IMR-90 (cell line): Measurements from ENCODE around the gene RUBCN. TPM values are rescaled to one million over a fixed set of nuclear protein-coding genes. Genes with fewer than 3 reads are reported as not detected.

Experiments
- ATAC-seq: fragments of 200-7000 bp; cut with Tn5 transposase; 2 replicates; pipeline ENCODE4 v1.9.1; 2020; ENCODE audit warnings: low read depth, mild to moderate bottlenecking, moderate library complexity
- BruUV-seq: library from RNA; stranded (reverse); fragments of 400-500 nt; replicated peaks from 2 replicates; lab custom pipeline; 2021; lab: Mats Ljungman, UMichigan
- CTCF ChIA-PET: fragments of 300-600 bp; formaldehyde crosslinking; extraction: SDS; loops from one replicate; lab custom pipeline; 2021; ENCODE audit warnings: antibody characterized with exemption; lab: Yijun Ruan, JAX
- POLR2A ChIA-PET: fragments of 300-600 bp; sonication (Branson Sonifier 250); formaldehyde crosslinking; loops from one replicate; lab custom pipeline; 2022; ENCODE audit warnings: antibody characterized with exemption; ENCODE audit not compliant: unreplicated experiment; lab: Charles Lee
- DNase-seq: peaks from one replicate; pipeline ENCODE4 v3.0.0; 2013
- H2AFZ ChIP-seq: replicated peaks from 2 replicates; pipeline ENCODE3; 2013; ENCODE audit warnings: low read length, mild to moderate bottlenecking; ENCODE audit not compliant: poor library complexity
- H2AK5ac ChIP-seq: 2 replicates; pipeline ENCODE4 v1.6.1; 2013; ENCODE audit warnings: low read depth, low read length, inconsistent platforms
- H2AK9ac ChIP-seq: replicated peaks from 2 replicates; pipeline ENCODE3; 2013; ENCODE audit warnings: mild to moderate bottlenecking, low read depth, low read length, moderate library complexity; ENCODE audit not compliant: poor library complexity
- H2BK120ac ChIP-seq: 2 replicates; pipeline ENCODE4 v1.6.1; 2013; ENCODE audit warnings: low read depth, low read length, inconsistent platforms
- H2BK15ac ChIP-seq: 3 replicates; pipeline ENCODE4 v1.6.1; 2013; ENCODE audit warnings: low read depth, low read length, inconsistent platforms
- H2BK20ac ChIP-seq: 2 replicates; pipeline ENCODE4 v1.6.1; 2013; ENCODE audit warnings: low read depth, mild to moderate bottlenecking, inconsistent platforms, low read length, moderate library complexity
- H2BK5ac ChIP-seq: 2 replicates; pipeline ENCODE4 v1.6.1; 2013; ENCODE audit warnings: mild to moderate bottlenecking, low read depth, low read length, inconsistent platforms; ENCODE audit not compliant: poor library complexity, severe bottlenecking
- H3K14ac ChIP-seq: replicated peaks from 2 replicates; pipeline ENCODE4 v1.6.1; 2013; ENCODE audit warnings: low read depth, low read length, inconsistent platforms
- H3K18ac ChIP-seq: 2 replicates; pipeline ENCODE4 v1.6.1; 2013; ENCODE audit warnings: low read depth, low read length, control low read depth
- H3K23ac ChIP-seq: 2 replicates; pipeline ENCODE4 v1.6.1; 2013; ENCODE audit warnings: low read depth, low read length, inconsistent platforms
- H3K27ac ChIP-seq: 2 replicates; pipeline ENCODE4 v1.5.1; 2013; ENCODE audit warnings: mild to moderate bottlenecking, control low read depth, low read length; ENCODE audit not compliant: insufficient read depth
- H3K27me3 ChIP-seq: 2 replicates; pipeline ENCODE4 v1.6.1; 2013; ENCODE audit warnings: low read length; ENCODE audit not compliant: control insufficient read depth, insufficient read depth
- H3K36me3 ChIP-seq: 2 replicates; pipeline ENCODE4 v1.6.1; 2013; ENCODE audit warnings: low read length, mixed read lengths; ENCODE audit not compliant: control insufficient read depth, insufficient read depth
- H3K4ac ChIP-seq: 2 replicates; pipeline ENCODE4 v1.6.1; 2013; ENCODE audit warnings: low read depth, low read length, inconsistent platforms
- H3K4me1 ChIP-seq: 2 replicates; pipeline ENCODE4 v1.6.1; 2013; ENCODE audit warnings: low read length, mixed read lengths; ENCODE audit not compliant: control insufficient read depth, insufficient read depth
- H3K4me2 ChIP-seq: 2 replicates; pipeline ENCODE4 v1.6.1; 2013; ENCODE audit warnings: low read depth, mild to moderate bottlenecking, control low read depth, low read length, moderate library complexity
- H3K4me3 ChIP-seq: 2 replicates; pipeline ENCODE4 v1.5.1; 2013; ENCODE audit warnings: low read depth, mild to moderate bottlenecking, control low read depth, low read length, moderate library complexity; ENCODE audit not compliant: insufficient read depth
- H3K56ac ChIP-seq: 2 replicates; pipeline ENCODE4 v1.6.1; 2013; ENCODE audit warnings: low read length, inconsistent platforms; ENCODE audit not compliant: insufficient read depth; ENCODE audit errors: extremely low read depth
- H3K79me1 ChIP-seq, 2 experiments: 2 replicates each; pipeline ENCODE4 v1.6.1; 2013; ENCODE audit warnings: low read length in 2 of 2, inconsistent platforms in 1 of 2, low read depth in 1 of 2
- H3K9ac ChIP-seq: 2 replicates; pipeline ENCODE4 v1.6.1; 2013; ENCODE audit warnings: low read depth, low read length, control low read depth
- H3K9me1 ChIP-seq: 2 replicates; pipeline ENCODE4 v1.6.1; 2013; ENCODE audit warnings: low read length, inconsistent platforms; ENCODE audit not compliant: insufficient read depth
- H3K9me3 ChIP-seq: 2 replicates; pipeline ENCODE4 v1.6.1; 2013; ENCODE audit warnings: low read length; ENCODE audit not compliant: control insufficient read depth, insufficient read depth
- H4K20me1 ChIP-seq: 2 replicates; pipeline ENCODE4 v1.6.1; 2013; ENCODE audit warnings: low read length, inconsistent platforms; ENCODE audit not compliant: insufficient read depth
- H4K5ac ChIP-seq: 2 replicates; pipeline ENCODE4 v1.6.1; 2013; ENCODE audit warnings: mild to moderate bottlenecking, low read depth, low read length, control low read depth
- H4K8ac ChIP-seq, 2 experiments: 2 replicates each; pipeline ENCODE4 v1.6.1; 2013; ENCODE audit warnings: low read depth in 2 of 2, low read length in 2 of 2, control low read depth in 1 of 2, inconsistent platforms in 1 of 2
- H4K91ac ChIP-seq: 2 replicates; pipeline ENCODE4 v1.6.1; 2013; ENCODE audit warnings: low read depth, low read length, inconsistent platforms; ENCODE audit not compliant: insufficient read depth
- BHLHE40 ChIP-seq: fragments of 150-350 bp; IDR thresholded peaks from 2 replicates; pipeline ENCODE4 v1.6.1; 2016; ENCODE audit warnings: mild to moderate bottlenecking, low read depth, low read length
- CEBPB ChIP-seq: IDR thresholded peaks from 2 replicates; pipeline ENCODE4 v1.6.1; 2012; ENCODE audit warnings: low read depth, low read length, improper control_type of control experiment
- CHD1 ChIP-seq: IDR thresholded peaks from 2 replicates; pipeline ENCODE4 v1.6.1; 2012; ENCODE audit warnings: low read depth, low read length, improper control_type of control experiment
- CTCF ChIP-seq: conservative IDR thresholded peaks from 2 replicates; pipeline ENCODE4 v1.5.1; 2012; ENCODE audit warnings: mild to moderate bottlenecking, low read depth, low read length, improper control_type of control experiment
- ELK1 ChIP-seq: fragments of 150-350 bp; IDR thresholded peaks from 2 replicates; pipeline ENCODE4 v1.6.1; 2016; ENCODE audit warnings: low read depth, mild to moderate bottlenecking, low read length, moderate library complexity, borderline replicate concordance
- FOS ChIP-seq: fragments of 150-350 bp; IDR thresholded peaks from 2 replicates; pipeline ENCODE4 v1.6.1; 2016; ENCODE audit warnings: low read depth, low read length
- MAFK ChIP-seq: IDR thresholded peaks from 2 replicates; pipeline ENCODE4 v1.6.1; 2012; ENCODE audit warnings: low read depth, low read length, improper control_type of control experiment
- MAZ ChIP-seq: IDR thresholded peaks from 2 replicates; pipeline ENCODE4 v1.6.1; 2012; ENCODE audit warnings: low read depth, mild to moderate bottlenecking, low read length, improper control_type of control experiment, moderate library complexity, borderline replicate concordance
- MXI1 ChIP-seq: IDR thresholded peaks from 2 replicates; pipeline ENCODE4 v1.6.1; 2012; ENCODE audit warnings: low read depth, mild to moderate bottlenecking, low read length, moderate library complexity, borderline replicate concordance
- NFE2L2 ChIP-seq: fragments of 150-350 bp; IDR thresholded peaks from 2 replicates; pipeline ENCODE4 v1.6.1; 2016; ENCODE audit warnings: low read depth, mild to moderate bottlenecking, low read length
- POLR2A ChIP-seq: IDR thresholded peaks from 2 replicates; pipeline ENCODE4 v1.6.1; 2012; ENCODE audit warnings: mild to moderate bottlenecking, low read depth, low read length
- RAD21 ChIP-seq: IDR thresholded peaks from 2 replicates; pipeline ENCODE4 v1.6.1; 2012; ENCODE audit warnings: low read length, improper control_type of control experiment
- RCOR1 ChIP-seq: IDR thresholded peaks from 2 replicates; pipeline ENCODE4 v1.6.1; 2012; ENCODE audit warnings: mild to moderate bottlenecking, low read length, improper control_type of control experiment; ENCODE audit not compliant: insufficient replicate concordance
- RFX5 ChIP-seq: IDR thresholded peaks from 2 replicates; pipeline ENCODE4 v1.8.0; 2012; ENCODE audit warnings: low read depth, mild to moderate bottlenecking, low read length, moderate library complexity
- SMC3 ChIP-seq: fragments of 150-350 bp; IDR thresholded peaks from 2 replicates; pipeline ENCODE4 v1.6.1; 2016; ENCODE audit warnings: low read depth, mild to moderate bottlenecking, antibody characterized with exemption, low read length, moderate library complexity
- USF2 ChIP-seq: fragments of 150-350 bp; IDR thresholded peaks from 2 replicates; pipeline ENCODE4 v1.6.1; 2017; ENCODE audit warnings: mild to moderate bottlenecking, antibody characterized with exemption, low read length, low read depth
- WGBS, 2 experiments: methylation state at CpG; one replicate each; pipeline versions ENCODE4 v1.1.5 to v1.1.7; 2013; ENCODE audit warnings: missing lambda C conversion rate in 2 of 2; ENCODE audit not compliant: insufficient read length in 1 of 2; ENCODE audit errors: extremely low coverage in 2 of 2; 5-methylcytosine and 5-hydroxymethylcytosine counted together
- dilution Hi-C: fragments of 300-500 bp; cut with HindIII; formaldehyde crosslinking; loops from one replicate; pipeline ENCODE4 v1.14.3; 2018; ENCODE audit warnings: low sequenced_read_pairs; ENCODE audit not compliant: unreplicated experiment
- in situ Hi-C: fragments of 300-500 bp; cut with MboI; formaldehyde crosslinking; loops from 3 replicates; pipeline ENCODE4 v1.14.3; 2019; ENCODE audit warnings: low sequenced_read_pairs, inconsistent platforms, mixed read lengths
- intact Hi-C: fragments of 100-400 bp; cut with micrococcal nuclease; formaldehyde crosslinking; loops from 2 replicates; pipeline ENCODE4 v1.10.0; 2022
- polyA plus RNA-seq, 3 experiments: library from polyadenylated mRNA; depleted of rRNA; stranded (reverse); fragments of >200 nt; gene quantifications; 2 replicates each; pipeline ENCODE4 v1.2.3, GENCODE V29; 2012; ENCODE audit warnings: low replicate concordance in 1 of 3
- total RNA-seq: library from RNA; depleted of rRNA; stranded (reverse); fragments of >200 nt; gene quantifications from 2 replicates; pipeline ENCODE4 v1.2.3, GENCODE V29; 2012

Gene RUBCN
- total and polyA plus RNA-seq, 2 of the 4 experiments (the other 2 are of a cell fraction) = 10.8 to 12.6 TPM

- peak overlapping the region in 1 of 2 experiments; percentile 14; a peak in 3 of 4 replicates for H4K8ac ChIP-seq
- H3K9ac ChIP-seq = 0 out of 2 replicates have a peak overlapping the region, but pooled peaks have one; percentile 36
- peak overlapping the region; percentile 93; the same call in 2 of the 3 replicates for H2BK15ac ChIP-seq
- H3K4ac ChIP-seq = peak overlapping the region; percentile 65
- peak overlapping the region; percentile 42 for H2BK5ac ChIP-seq
- H3K9me1 ChIP-seq = peaks cover 7% of the 10 kb centered on the region; the same call in 1 of the 2 replicates
- H2BK20ac ChIP-seq = peak overlapping the region; percentile 53
- H3K18ac ChIP-seq = peak overlapping the region; percentile 31
- H3K4me1 ChIP-seq = peaks cover 7% of the 10 kb centered on the region
- no peaks in the 10 kb centered on the region for H3K9me3 ChIP-seq
- no TSS peak for BruUV-seq
- H2BK120ac ChIP-seq = peak overlapping the region; percentile 61
- H2AK5ac ChIP-seq = peak overlapping the region; percentile 70; the same call in 1 of the 2 replicates
- peak overlapping the region; percentile 42 for H3K14ac ChIP-seq
- H4K20me1 ChIP-seq = no peaks in the 10 kb centered on the region
- DNase-seq (no peak), ATAC-seq (no peak)
- peak overlapping the region; percentile 38; the same call in 1 of the 2 replicates for H4K5ac ChIP-seq
- no peak overlapping the region for H3K56ac ChIP-seq
- dilution Hi-C loops = no loop called here
- H3K27me3 ChIP-seq = no peaks in the 10 kb centered on the region
- no peak overlapping the region for H2AK9ac ChIP-seq
- no peak overlapping the region for H2AFZ ChIP-seq
- in situ Hi-C loops = no loop called here
- H3K79me1 ChIP-seq = peaks cover 16 to 46% of the 10 kb centered on the region in 2 experiments
- TF ChIP-seq NFE2L2 = no peak
- no peak for TF ChIP-seq MAZ
- no peak for TF ChIP-seq ELK1
- TF ChIP-seq RFX5 = no peak
- no peak for TF ChIP-seq POLR2A
- TF ChIP-seq RAD21 = no peak
- no peak for TF ChIP-seq BHLHE40
- TF ChIP-seq RCOR1 = no peak
- TF ChIP-seq MXI1 = no peak
- TF ChIP-seq MAFK = no peak
- no peak for TF ChIP-seq SMC3
- TF ChIP-seq FOS = no peak
- TF ChIP-seq CHD1 = no peak
- TF ChIP-seq CTCF = no peak
- no peak for TF ChIP-seq CEBPB
- TF ChIP-seq USF2 = no peak
- peak overlapping the region; percentile 48; the same call in 1 of the 2 replicates for H3K23ac ChIP-seq
- POLR2A ChIA-PET = no interaction called here
- 88% methylated on average over 2 of the region's 4 CpGs; no CpG with 5 or more reads in 1 of the 2 experiments for WGBS, 2 experiments
- 0 out of 2 replicates have a peak, but pooled peaks cover 1% of the 10 kb centered on the region for H3K36me3 ChIP-seq
- no peak overlapping the region for H3K4me3 ChIP-seq
- CTCF ChIA-PET = interaction anchor here (0.8 kb wide), 1 partner anchor 17 kb away, joined by 3 read pairs; no protein-coding TSS in a partner anchor
- intact Hi-C loops = loop anchor here (2.0 kb wide), 1 partner anchor 23 kb away; the partner anchor contains the start of gene RUBCN
- peak overlapping the region; percentile 71; the same call in 1 of the 2 replicates for H3K4me2 ChIP-seq
- peak overlapping the region; percentile 35; the same call in 1 of the 2 replicates for H3K27ac ChIP-seq
- peak overlapping the region; percentile 40 for H4K91ac ChIP-seq
Observed at GRCh38 chr3:197713477-197713822, 23.3 kb downstream of the RUBCN start.
